ENCODE results near the gene HIVEP3.

Gene HIVEP3

GRCh38 chr1:41573194-41573593, 345.5 kb downstream of the HIVEP3 start:
- Histone ChIP-seq H3K9ac (ENCODE audit: low read length) (no peak overlapping the region), H3K4me3 (ENCODE audit: low read depth, low read length, poor library complexity, severe bottlenecking) (no peak overlapping the region), H3K36me3 (ENCODE audit: insufficient read depth, low read length) (no peaks in the 10 kb centered on the region), H3F3A (ENCODE audit: insufficient read depth, low read length) (no peaks in the 10 kb centered on the region), H3K27me3 (ENCODE audit: insufficient read depth, low read length) (no peaks in the 10 kb centered on the region), H4K20me1 (ENCODE audit: insufficient read depth, low read length) (no peaks in the 10 kb centered on the region), H2AFZ (ENCODE audit: low read length) (no peak overlapping the region), H3K4me2 (ENCODE audit: low read length) (no peak overlapping the region), H3K4me1 (ENCODE audit: insufficient read depth, low read length, severe bottlenecking) (peaks cover 20% of the 10 kb centered on the region), H3K9me2 (ENCODE audit: low read depth, low read length) (no peaks in the 10 kb centered on the region), H3K27ac (ENCODE audit: low read depth, low read length, poor library complexity, severe bottlenecking) (no peak overlapping the region), H3K9me3 (ENCODE audit: low read length) (no peaks in the 10 kb centered on the region), H3K79me2 (ENCODE audit: insufficient read depth, low read length) (no peaks in the 10 kb centered on the region)
- TF ChIP-seq EZH2 (IDR thresholded peaks at IDR 0.05; ENCODE audit: borderline replicate concordance, low read length) (no peak), CTCF (IDR thresholded peaks at IDR 0.05; ENCODE audit: low read length) (no peak)

GRCh38 chr1:41572224-41572623, 346.5 kb downstream of the HIVEP3 start:
- TF ChIP-seq EZH2 (IDR thresholded peaks at IDR 0.05; ENCODE audit: borderline replicate concordance, low read length), result no peak

GRCh38 chr1:41571041-41571440, 347.7 kb downstream of the HIVEP3 start:
- H3K4me2 ChIP-seq (ENCODE audit: low read length), result no peak overlapping the region
- H2AFZ ChIP-seq (ENCODE audit: low read length), result no peak overlapping the region
- H3K9ac ChIP-seq (ENCODE audit: low read length), result no peak overlapping the region
- no peak overlapping the region for H3K27ac ChIP-seq (ENCODE audit: low read depth, low read length, poor library complexity, severe bottlenecking)
- no peaks in the 10 kb centered on the region for H3K36me3 ChIP-seq (ENCODE audit: insufficient read depth, low read length)
- no peaks in the 10 kb centered on the region for H3K9me3 ChIP-seq (ENCODE audit: low read length)
- no peaks in the 10 kb centered on the region for H3F3A ChIP-seq (ENCODE audit: insufficient read depth, low read length)
- H3K27me3 ChIP-seq (ENCODE audit: insufficient read depth, low read length), result no peaks in the 10 kb centered on the region
- no peaks in the 10 kb centered on the region for H4K20me1 ChIP-seq (ENCODE audit: insufficient read depth, low read length)
- peaks cover 20% of the 10 kb centered on the region for H3K4me1 ChIP-seq (ENCODE audit: insufficient read depth, low read length, severe bottlenecking)
- TF ChIP-seq CTCF (IDR thresholded peaks at IDR 0.05; ENCODE audit: low read length) (no peak), EZH2 (IDR thresholded peaks at IDR 0.05; ENCODE audit: borderline replicate concordance, low read length) (no peak)
- no peaks in the 10 kb centered on the region for H3K9me2 ChIP-seq (ENCODE audit: low read depth, low read length)
- no peaks in the 10 kb centered on the region for H3K79me2 ChIP-seq (ENCODE audit: insufficient read depth, low read length)
- H3K4me3 ChIP-seq (ENCODE audit: low read depth, low read length, poor library complexity, severe bottlenecking), result no peak overlapping the region

More at GRCh38 chr1:41572224-41572623, 346.5 kb downstream of the HIVEP3 start:
- Histone ChIP-seq H3K9ac (ENCODE audit: low read length) (no peak overlapping the region), H3K27me3 (ENCODE audit: insufficient read depth, low read length) (no peaks in the 10 kb centered on the region), H3K4me3 (ENCODE audit: low read depth, low read length, poor library complexity, severe bottlenecking) (no peak overlapping the region), H3K79me2 (ENCODE audit: insufficient read depth, low read length) (no peaks in the 10 kb centered on the region), H3K27ac (ENCODE audit: low read depth, low read length, poor library complexity, severe bottlenecking) (no peak overlapping the region), H3K36me3 (ENCODE audit: insufficient read depth, low read length) (no peaks in the 10 kb centered on the region), H3F3A (ENCODE audit: insufficient read depth, low read length) (no peaks in the 10 kb centered on the region), H3K9me3 (ENCODE audit: low read length) (no peaks in the 10 kb centered on the region), H2AFZ (ENCODE audit: low read length) (no peak overlapping the region), H4K20me1 (ENCODE audit: insufficient read depth, low read length) (no peaks in the 10 kb centered on the region), H3K9me2 (ENCODE audit: low read depth, low read length) (no peaks in the 10 kb centered on the region), H3K4me2 (ENCODE audit: low read length) (no peak overlapping the region), H3K4me1 (ENCODE audit: insufficient read depth, low read length, severe bottlenecking) (peaks cover 20% of the 10 kb centered on the region)

- H4K20me1 ChIP-seq (ENCODE audit: insufficient read depth, low read length), result no peaks in the 10 kb centered on the region
- TF ChIP-seq CTCF (IDR thresholded peaks at IDR 0.05; ENCODE audit: low read length) (no peak), EZH2 (IDR thresholded peaks at IDR 0.05; ENCODE audit: borderline replicate concordance, low read length) (no peak)
- no peak overlapping the region for H3K9ac ChIP-seq (ENCODE audit: low read length)
- no peaks in the 10 kb centered on the region for H3K9me3 ChIP-seq (ENCODE audit: low read length)
- H3K36me3 ChIP-seq (ENCODE audit: insufficient read depth, low read length), result no peaks in the 10 kb centered on the region
- no peak overlapping the region for H2AFZ ChIP-seq (ENCODE audit: low read length)
- no peaks in the 10 kb centered on the region for H3K27me3 ChIP-seq (ENCODE audit: insufficient read depth, low read length)
- no peaks in the 10 kb centered on the region for H3F3A ChIP-seq (ENCODE audit: insufficient read depth, low read length)
- H3K9me2 ChIP-seq (ENCODE audit: low read depth, low read length), result no peaks in the 10 kb centered on the region
- no peak overlapping the region for H3K4me2 ChIP-seq (ENCODE audit: low read length)
- no peak overlapping the region for H3K27ac ChIP-seq (ENCODE audit: low read depth, low read length, poor library complexity, severe bottlenecking)
- H3K4me3 ChIP-seq (ENCODE audit: low read depth, low read length, poor library complexity, severe bottlenecking), result no peak overlapping the region
- H3K79me2 ChIP-seq (ENCODE audit: insufficient read depth, low read length), result no peaks in the 10 kb centered on the region
- H3K4me1 ChIP-seq (ENCODE audit: insufficient read depth, low read length, severe bottlenecking), result no peaks in the 10 kb centered on the region
Measured at GRCh38 chr1:41568204-41568603, 350.5 kb downstream of the HIVEP3 start.

Data from OCI-LY1 (cell line).